Endometrial microvascular endothelial cells (primary cell): ENCODE results near the gene MED15. TPM values are rescaled to one million over a fixed set of nuclear protein-coding genes. Genes with fewer than 3 reads are reported as not detected.
"Not testable (repeated sequence)": the region's sequence is repeated elsewhere in the genome, so short reads cannot be mapped to it uniquely, and the experiment has no call there.

Source experiments
- in situ Hi-C: cut with HindIII; loops from 2 replicates; pipeline ENCODE4 v1.10.0; 2017; ENCODE audit warnings: low sequenced_read_pairs, low pct_unique_long_range_greater_than_20kb; ENCODE audit errors: inconsistent ontology term
- total RNA-seq: library from RNA; depleted of rRNA; stranded (reverse); fragments of >200 nt; gene quantifications from one replicate; pipeline ENCODE4 v1.2.3, GENCODE V29; 2015; ENCODE audit errors: inconsistent ontology term

The MED15 gene
- total RNA-seq, 1 donor from 2014 or later: 48.4 TPM

DNA sequence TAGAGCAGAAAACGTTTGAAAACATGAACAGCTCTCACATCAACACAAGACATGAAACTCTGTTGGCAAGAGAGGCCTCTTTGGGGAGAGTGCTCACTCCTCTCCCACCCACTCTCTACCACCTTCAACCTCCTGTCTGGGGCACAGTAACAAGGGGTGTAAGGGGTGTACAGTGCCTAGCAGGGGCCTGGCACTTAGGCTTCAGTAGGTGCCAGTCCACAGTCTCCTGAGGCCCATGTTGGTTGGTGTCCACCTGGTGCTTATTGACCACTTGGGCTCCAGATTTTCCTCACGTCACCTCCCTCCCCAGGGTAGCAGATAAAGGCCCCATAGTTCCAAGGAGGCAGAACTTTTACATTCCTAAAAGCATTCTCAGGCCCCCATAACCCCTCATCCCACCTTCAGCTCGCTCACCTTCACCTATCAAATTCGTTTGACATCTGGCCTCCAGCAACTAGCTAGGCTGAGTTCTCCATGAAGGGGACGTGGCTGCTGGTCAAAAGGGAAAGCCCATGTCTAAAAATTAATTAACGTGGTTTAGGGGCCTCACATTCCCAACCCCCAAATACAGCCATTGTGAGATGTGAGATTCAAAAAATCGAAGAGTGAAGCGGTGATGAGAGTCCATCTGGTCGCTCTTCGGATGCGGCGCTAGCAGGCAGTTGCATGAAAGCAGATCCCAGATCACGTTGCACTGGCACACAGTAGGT lies 712 bp upstream of the MED15 start:
- in situ Hi-C loops: no loop called here

GRCh38 chr22:20508067-20508755 lies 801 bp downstream of the MED15 start:
- in situ Hi-C loops: not testable (repeated sequence)

DNA sequence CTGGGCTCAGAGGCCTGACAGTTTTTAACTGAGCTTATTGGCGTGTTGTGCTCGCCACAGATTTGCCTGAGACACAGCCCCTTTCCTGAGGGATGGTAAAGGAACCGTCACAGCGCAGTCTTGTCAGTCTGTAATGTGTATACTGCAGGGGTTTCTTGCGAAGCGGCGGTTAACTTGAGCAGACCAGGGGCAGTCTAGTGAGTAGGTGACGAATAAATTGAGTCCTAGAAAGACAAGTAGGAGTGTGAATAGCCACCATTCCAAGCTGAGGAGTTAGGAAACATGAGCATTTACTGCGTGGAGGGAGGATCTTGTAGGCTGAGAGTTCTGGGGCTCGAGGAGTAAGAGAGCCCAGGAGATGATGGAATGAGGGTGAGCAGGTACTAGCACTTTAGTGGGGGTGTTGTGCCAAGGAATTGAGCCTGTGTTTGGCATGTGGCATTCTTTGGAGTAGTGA lies 1.4 kb downstream of the MED15 start:
- in situ Hi-C loops: no loop called here

GRCh38 chr22:20509344-20510047 lies 2.1 kb downstream of the MED15 start:
- in situ Hi-C loops: no loop called here

- in situ Hi-C loops: no loop called here
Observed at GRCh38 chr22:20510811-20511577, 3.6 kb downstream of the MED15 start.

DNA sequence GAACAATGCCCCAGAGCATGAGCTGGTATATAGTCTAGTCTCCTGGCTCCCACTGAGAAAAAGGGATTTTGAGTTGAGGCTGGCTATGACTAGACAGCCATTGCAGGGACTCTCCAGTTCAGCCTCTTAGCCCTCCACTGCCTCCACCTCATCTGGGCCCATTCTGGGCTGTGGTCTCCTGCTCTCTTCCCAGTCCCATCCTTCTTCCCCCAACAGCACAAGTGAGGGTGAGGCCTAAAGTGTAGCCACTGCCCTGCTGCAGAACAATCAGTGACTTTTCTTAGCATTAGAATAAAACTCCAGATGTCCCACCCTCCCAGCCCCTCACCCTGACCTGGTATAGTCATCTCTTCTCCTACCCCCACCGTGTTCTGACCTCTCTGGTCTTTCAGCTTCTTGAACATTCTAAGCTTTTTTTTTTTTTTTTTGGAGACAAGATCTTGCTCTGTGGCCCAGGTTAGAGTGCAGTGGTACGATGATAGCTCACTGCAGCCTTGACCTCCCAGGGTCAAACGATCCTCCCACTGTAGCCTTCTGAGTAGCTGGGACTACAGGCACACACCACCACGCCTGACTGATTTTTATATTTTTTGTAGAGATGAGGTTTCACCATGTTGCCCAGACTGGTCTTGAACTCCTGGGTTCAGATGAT lies 4.3 kb downstream of the MED15 start:
- in situ Hi-C loops: no loop called here

GRCh38 chr22:20514658-20515406 lies 7.4 kb downstream of the MED15 start:
- in situ Hi-C loops: no loop called here

DNA sequence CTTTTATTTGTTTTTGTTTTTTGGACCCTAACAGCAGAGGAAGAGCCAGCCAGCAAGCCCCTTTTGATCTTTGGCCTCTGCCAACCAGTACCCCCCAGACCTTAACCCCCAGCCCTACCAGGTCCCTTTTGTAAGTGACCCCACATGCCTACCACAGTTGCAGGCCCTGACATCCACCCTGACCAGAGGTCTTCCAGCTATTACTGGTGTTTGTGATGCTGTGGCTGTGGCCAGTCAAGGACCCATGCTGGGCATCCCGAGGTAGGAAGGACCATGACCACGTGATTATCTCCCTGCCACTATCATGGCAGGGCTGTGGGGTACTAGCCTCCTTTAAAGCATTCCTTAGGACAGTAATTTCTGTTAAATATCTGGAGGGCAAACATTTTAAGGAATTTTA lies 9.0 kb downstream of the MED15 start:
- in situ Hi-C loops: no loop called here

DNA sequence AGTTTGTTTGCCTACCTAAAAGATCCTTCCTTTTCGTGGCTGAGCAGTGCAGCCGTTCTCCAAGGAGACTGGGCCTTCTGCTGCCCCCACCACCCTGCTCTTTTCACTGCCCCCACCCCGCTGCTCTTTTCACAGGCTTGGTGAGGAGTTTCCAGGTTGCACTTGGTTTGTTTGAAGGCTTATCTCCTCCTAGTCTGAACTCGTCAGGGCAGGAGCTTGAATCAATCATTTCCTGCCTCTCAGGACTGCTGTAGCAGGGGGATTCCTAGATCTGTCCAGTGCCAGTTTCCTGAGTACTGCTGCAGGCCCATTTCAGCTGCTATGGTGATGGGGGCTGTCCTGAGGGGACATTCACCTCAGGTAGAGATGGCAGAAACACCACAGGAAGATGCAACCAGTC lies 10.0 kb downstream of the MED15 start:
- in situ Hi-C loops: no loop called here

GRCh38 chr22:20517841-20518592 lies 10.6 kb downstream of the MED15 start:
- in situ Hi-C loops: no loop called here

DNA sequence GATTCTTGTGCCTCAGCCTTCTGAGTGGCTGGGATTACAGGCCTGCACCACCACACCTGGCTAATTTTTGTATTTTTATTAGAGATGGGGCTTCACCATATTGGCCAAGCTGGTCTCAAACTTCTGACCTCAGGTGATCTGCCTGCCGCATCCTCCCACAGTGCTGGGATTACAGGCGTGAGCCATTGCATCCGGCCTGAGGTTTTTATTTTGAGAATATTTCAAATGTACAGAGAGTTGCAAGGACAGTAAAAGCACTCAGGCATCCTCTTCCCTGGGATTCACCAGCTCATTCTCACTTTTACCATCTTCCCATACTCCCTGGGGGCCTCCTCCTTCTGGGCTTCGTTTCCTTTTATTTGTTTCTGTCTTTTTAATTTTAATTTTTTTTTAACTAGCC lies 12.1 kb downstream of the MED15 start:
- in situ Hi-C loops: no loop called here

DNA sequence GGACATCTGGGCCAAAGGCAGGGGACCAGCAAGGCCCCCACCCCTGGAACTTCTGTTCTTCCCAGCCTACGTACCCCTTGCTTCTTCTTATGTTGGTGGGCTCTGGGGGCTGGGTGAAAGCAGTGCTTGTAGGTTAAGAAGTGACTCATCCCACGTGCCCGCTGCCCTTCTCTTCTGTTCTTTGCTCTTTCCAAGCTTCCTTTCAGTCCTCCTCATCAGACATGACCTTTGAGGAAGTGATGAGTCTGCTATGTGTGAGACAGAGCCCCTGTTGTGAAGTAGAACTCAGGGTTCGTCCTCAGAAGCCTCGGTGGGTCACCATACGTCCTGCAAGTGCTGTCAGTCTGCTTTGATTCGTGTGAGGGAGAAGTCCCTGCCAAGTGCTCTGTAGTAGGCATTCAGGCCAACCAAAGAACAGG lies 12.7 kb downstream of the MED15 start:
- in situ Hi-C loops: no loop called here

DNA sequence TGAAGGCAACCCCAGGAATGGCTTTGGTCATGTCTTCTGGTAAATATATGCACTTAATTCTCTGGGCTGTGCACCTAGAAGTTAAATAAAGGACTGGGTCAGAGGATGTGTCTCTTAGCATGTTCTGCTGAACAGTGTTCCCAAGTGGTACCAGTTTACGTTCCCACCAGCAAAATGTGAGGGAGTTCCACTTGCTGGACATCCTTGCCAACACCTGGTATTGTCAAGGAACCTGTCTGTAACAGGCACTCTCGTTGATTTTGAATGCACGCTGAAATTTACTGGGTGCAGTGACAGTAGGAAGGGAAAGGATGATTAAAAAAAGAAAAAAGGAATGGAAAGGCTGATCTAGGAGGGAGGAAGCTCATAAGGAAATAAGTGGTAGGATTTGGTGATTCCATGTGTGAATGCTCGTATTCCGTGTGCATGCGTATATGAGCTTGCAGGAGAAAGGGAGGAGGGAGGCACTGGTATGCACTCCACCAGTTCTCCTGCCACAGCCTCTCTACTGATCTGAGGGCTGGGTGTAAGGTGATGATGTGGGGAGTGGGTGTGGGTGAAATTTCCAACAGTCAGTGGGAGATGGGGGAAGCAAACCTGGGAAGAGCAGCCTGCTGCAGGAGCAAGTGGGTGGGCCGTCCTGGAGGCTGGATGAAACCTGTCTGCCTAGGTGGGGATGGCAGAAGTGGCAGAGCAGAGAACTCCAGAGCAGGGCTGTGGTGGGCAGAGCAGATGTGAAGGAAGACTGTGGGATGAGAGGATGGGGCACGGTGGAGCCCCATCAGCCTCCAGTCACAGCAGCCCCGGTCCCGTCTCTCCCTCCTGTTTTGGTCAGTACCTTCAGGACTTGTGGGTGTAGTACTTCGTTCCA lies 15.0 kb downstream of the MED15 start:
- in situ Hi-C loops: no loop called here

DNA sequence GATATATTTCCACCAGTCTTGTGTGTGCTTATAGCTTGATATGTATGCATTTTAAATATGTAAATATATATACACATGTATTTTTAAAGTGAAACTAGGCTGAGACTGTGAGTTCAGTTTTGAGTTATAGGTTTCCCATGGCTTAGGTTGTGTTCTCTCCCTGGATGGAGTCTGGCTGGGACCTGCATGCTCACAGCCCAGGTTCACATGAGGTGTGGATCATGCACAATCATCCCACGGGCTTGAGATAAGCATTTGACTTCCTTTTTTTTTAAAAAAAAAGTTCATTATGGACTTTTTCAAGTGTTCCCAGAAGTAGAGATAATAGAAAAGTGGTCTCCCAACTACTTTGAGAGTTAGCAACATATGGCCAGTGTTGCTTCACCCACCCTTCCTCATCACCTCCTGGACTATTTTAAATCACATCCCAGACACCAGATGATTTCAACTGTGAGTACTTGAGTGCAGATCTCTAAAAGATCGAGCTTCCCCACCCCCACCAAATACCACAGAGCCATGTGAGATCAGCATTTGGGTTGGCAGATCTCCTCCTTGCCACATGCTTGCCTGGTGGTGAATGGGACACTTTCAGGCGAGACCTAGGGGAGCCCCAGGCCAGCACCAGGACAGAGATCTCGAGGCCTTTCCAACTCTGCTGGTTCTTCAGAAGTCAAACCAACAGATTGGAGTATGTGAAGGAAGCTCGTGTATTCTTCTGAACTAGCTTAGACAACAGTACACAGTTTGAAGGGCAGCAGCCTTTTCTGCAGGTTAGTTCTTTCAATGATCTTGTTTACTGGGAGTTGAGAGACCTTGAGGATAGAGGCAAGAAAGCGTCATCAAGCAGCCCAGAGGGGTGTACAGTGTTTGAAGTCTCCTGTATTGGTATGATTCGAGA lies 15.9 kb downstream of the MED15 start:
- in situ Hi-C loops: no loop called here

DNA sequence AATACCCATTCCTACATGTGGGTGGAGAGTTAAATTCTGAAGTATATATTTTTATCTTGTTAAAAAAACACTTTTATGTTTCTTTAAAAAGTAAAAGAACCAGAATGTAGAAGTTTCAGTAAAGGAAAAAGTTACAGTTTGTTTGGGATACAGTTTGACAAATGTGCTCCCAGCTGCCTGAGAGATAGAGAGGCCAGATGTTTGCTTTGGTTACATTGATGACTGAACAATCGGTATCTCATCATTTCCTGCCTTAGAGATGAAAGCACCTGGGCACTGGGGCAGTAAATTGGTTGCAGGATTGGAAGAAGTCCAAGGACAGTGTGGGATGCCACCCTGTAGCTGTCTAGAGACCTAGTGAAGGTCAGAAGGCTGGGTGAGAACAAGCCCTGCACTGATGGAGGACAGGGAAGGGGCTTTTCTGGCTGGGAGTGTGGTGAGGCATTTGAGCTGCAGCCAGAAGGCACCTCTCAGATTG lies 16.6 kb downstream of the MED15 start:
- in situ Hi-C loops: no loop called here
